Liver (tissue), 9 donors: ENCODE measurements around the gene PLXNA2. TPM values are rescaled to one million over a fixed set of nuclear protein-coding genes. Genes with fewer than 3 reads are reported as not detected.

Experiments used
- DNase-seq: peaks from one replicate; pipeline ENCODE4 v3.0.0-alpha.2; 2017; ENCODE audit warnings: low spot score
- H3K27ac ChIP-seq, 2 donors: one replicate each; pipeline ENCODE4 v1.7.0; 2013; ENCODE audit warnings: inconsistent platforms in 2 of 2, low read length in 2 of 2, control low read depth in 1 of 2, low read depth in 1 of 2, mild to moderate bottlenecking in 1 of 2
- H3K27me3 ChIP-seq, 4 donors: one replicate each; pipeline versions ENCODE4 v1.6.1 to v1.7.0; 2013; ENCODE audit warnings: low read length in 3 of 4, inconsistent platforms in 1 of 4, mild to moderate bottlenecking in 1 of 4, moderate library complexity in 1 of 4; ENCODE audit not compliant: control insufficient read depth in 4 of 4, insufficient read depth in 4 of 4
- H3K36me3 ChIP-seq, 4 donors: one replicate each; pipeline versions ENCODE4 v1.6.1 to v1.7.0; 2013; ENCODE audit warnings: low read length in 3 of 4, mild to moderate bottlenecking in 3 of 4, low read depth in 1 of 4, moderate library complexity in 1 of 4; ENCODE audit not compliant: control insufficient read depth in 4 of 4, insufficient read depth in 3 of 4
- H3K4me1 ChIP-seq, 4 donors: one replicate each; pipeline versions ENCODE4 v1.6.1 to v1.7.0; 2013; ENCODE audit warnings: low read length in 3 of 4, mild to moderate bottlenecking in 3 of 4, moderate library complexity in 1 of 4; ENCODE audit not compliant: control insufficient read depth in 4 of 4, insufficient read depth in 4 of 4
- H3K4me3 ChIP-seq, 3 donors: one replicate each; pipeline versions ENCODE4 v1.6.1 to v1.7.0; 2013; ENCODE audit warnings: low read length in 3 of 3, control low read depth in 1 of 3, low read depth in 1 of 3, mild to moderate bottlenecking in 1 of 3
- H3K9ac ChIP-seq, 2 donors: one replicate each; pipeline ENCODE4 v1.7.0; 2013; ENCODE audit warnings: low read length in 2 of 2, mild to moderate bottlenecking in 2 of 2, moderate library complexity in 2 of 2, control low read depth in 1 of 2, low read depth in 1 of 2
- H3K9me3 ChIP-seq, 4 donors: one replicate each; pipeline versions ENCODE4 v1.6.1 to v1.7.0; 2013; ENCODE audit warnings: low read length in 3 of 4; ENCODE audit not compliant: control insufficient read depth in 4 of 4
- ATF3 ChIP-seq: IDR thresholded peaks from 2 replicates; pipeline ENCODE4 v1.6.1; 2016; ENCODE audit warnings: antibody characterized with exemption
- CTCF ChIP-seq: fragments of 150-350 bp; IDR thresholded peaks from 2 replicates; pipeline ENCODE4 v1.5.1; 2017; ENCODE audit warnings: improper control_type of control experiment, low read depth, low read length; ENCODE audit not compliant: missing input control
- EGR1 ChIP-seq, 2 donors: IDR thresholded peaks; 2 replicates each; pipeline ENCODE4 v1.6.1; 2016 to 2018; ENCODE audit warnings: antibody characterized with exemption in 2 of 2, low read depth in 2 of 2
- FOXA1 ChIP-seq: IDR thresholded peaks from 2 replicates; pipeline ENCODE4 v1.6.1; 2016; ENCODE audit warnings: antibody characterized with exemption
- FOXA2 ChIP-seq: IDR thresholded peaks from 2 replicates; pipeline ENCODE4 v1.6.1; 2016; ENCODE audit warnings: antibody characterized with exemption
- GABPA ChIP-seq, 2 donors: IDR thresholded peaks in 1 of 2; conservative IDR thresholded peaks in 1 of 2; 2 replicates each; pipeline ENCODE4 v1.6.1; 2016; ENCODE audit warnings: antibody characterized with exemption in 2 of 2, mild to moderate bottlenecking in 1 of 2, moderate library complexity in 1 of 2
- HNF4A ChIP-seq, 2 donors: conservative IDR thresholded peaks; 2 replicates each; pipeline ENCODE4 v1.6.1; 2016; ENCODE audit warnings: antibody characterized with exemption in 2 of 2, mild to moderate bottlenecking in 2 of 2
- HNF4G ChIP-seq: IDR thresholded peaks from 2 replicates; pipeline ENCODE4 v1.6.1; 2016; ENCODE audit warnings: antibody characterized with exemption
- JUND ChIP-seq, 2 donors: IDR thresholded peaks; 2 replicates each; pipeline ENCODE4 v1.6.1; 2016; ENCODE audit warnings: antibody characterized with exemption in 2 of 2
- MAX ChIP-seq: IDR thresholded peaks from 2 replicates; pipeline ENCODE4 v1.6.1; 2016; ENCODE audit warnings: antibody characterized with exemption
- NR2F2 ChIP-seq: IDR thresholded peaks from 2 replicates; pipeline ENCODE4 v1.6.1; 2016; ENCODE audit warnings: antibody characterized with exemption
- RAD21 ChIP-seq, 2 donors: IDR thresholded peaks; 2 replicates each; pipeline ENCODE4 v1.6.1; 2016; ENCODE audit warnings: antibody characterized with exemption in 2 of 2, mild to moderate bottlenecking in 2 of 2
- REST ChIP-seq: IDR thresholded peaks from 2 replicates; pipeline ENCODE4 v1.6.1; 2016; ENCODE audit warnings: antibody characterized with exemption, mild to moderate bottlenecking
- RXRA ChIP-seq, 2 donors: IDR thresholded peaks; 2 replicates each; pipeline ENCODE4 v1.6.1; 2017 to 2018; ENCODE audit warnings: antibody characterized with exemption in 2 of 2, mild to moderate bottlenecking in 1 of 2
- SP1 ChIP-seq: IDR thresholded peaks from 2 replicates; pipeline ENCODE4 v1.6.1; 2018; ENCODE audit warnings: antibody characterized with exemption, mild to moderate bottlenecking
- TAF1 ChIP-seq: conservative IDR thresholded peaks from 2 replicates; pipeline ENCODE4 v1.6.1; 2016; ENCODE audit warnings: antibody characterized with exemption, mild to moderate bottlenecking
- YY1 ChIP-seq: IDR thresholded peaks from 2 replicates; pipeline ENCODE4 v1.6.1; 2016; ENCODE audit warnings: antibody characterized with exemption, mild to moderate bottlenecking
- WGBS: extraction: QIAGEN DNeasy Blood & Tissue Kit; methylation state at CpG from one replicate; pipeline ENCODE4 v1.1.7; 2013; 5-methylcytosine and 5-hydroxymethylcytosine counted together
- polyA plus RNA-seq, 2 donors: library from polyadenylated mRNA; stranded (reverse) in 1 of 2; unstranded in 1 of 2; fragments of 200-250 nt in 1 of 2; fragments of >200 nt in 1 of 2; fragmentation: Nextera tagmentation in 1 of 2; extraction: Ambion mirVana in 1 of 2; gene quantifications; one replicate each; pipeline versions ENCODE4 v1.2.1 to v1.2.3, GENCODE V29; 2013 to 2015
- total RNA-seq, 2 donors: library from RNA; depleted of rRNA; stranded (reverse); fragments of >200 nt; gene quantifications; one replicate each; pipeline ENCODE4 v1.2.3, GENCODE V29; 2014
- TF ChIP-seq, protein P1 (sequence below): IDR thresholded peaks from 2 replicates; pipeline ENCODE4 v1.6.1; 2016; ENCODE audit warnings: antibody characterized with exemption
- donor health status: healthy.
- donor health status: healthy.
- donor health status: healthy.
- donor health status: healthy.
- donor health status: healthy.

PLXNA2 gene
- total and polyA plus RNA-seq, 4 donors = 1.8 to 9.2 (median 2.8) TPM

DNA sequence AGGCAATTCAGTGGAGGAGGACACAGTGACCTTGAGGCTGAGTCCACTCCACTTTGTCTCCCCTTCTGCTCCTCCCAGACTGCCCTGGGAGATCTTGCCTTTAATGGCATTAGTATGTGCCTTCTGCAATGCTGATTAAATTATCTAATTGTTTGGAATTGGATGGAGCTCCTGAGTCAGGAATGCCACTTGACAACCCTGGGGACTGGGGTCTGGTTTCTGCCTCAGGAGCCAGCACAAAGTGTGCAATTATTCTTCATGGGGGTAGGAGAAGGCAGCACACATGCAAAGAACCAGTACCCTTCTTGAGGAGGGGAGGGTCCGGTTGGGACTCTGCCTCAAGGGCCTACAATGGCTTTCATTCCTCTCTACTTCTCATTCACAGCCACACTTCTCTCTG lies 11.9 kb upstream of the PLXNA2 start:
- H3K9me3 ChIP-seq = peaks cover 0 to 3% (median 0%) of the 10 kb centered on the region in 4 donors
- 90% methylated on average over 1 of the region's 1 CpG for WGBS
- H3K36me3 ChIP-seq = no peaks in the 10 kb centered on the region
- no peak overlapping the region for H3K4me3 ChIP-seq
- no peak overlapping the region for H3K9ac ChIP-seq
- no peak for TF ChIP-seq RAD21 (IDR thresholded peaks at IDR 0.05)
- no peak for TF ChIP-seq EGR1 (IDR thresholded peaks at IDR 0.05; ENCODE audit: low read depth in 2 of 2)
- TF ChIP-seq HNF4A (conservative IDR thresholded peaks at IDR 0.05) = no peak
- no peak for TF ChIP-seq YY1
- no peak for TF ChIP-seq ATF3
- TF ChIP-seq, protein P1, sequence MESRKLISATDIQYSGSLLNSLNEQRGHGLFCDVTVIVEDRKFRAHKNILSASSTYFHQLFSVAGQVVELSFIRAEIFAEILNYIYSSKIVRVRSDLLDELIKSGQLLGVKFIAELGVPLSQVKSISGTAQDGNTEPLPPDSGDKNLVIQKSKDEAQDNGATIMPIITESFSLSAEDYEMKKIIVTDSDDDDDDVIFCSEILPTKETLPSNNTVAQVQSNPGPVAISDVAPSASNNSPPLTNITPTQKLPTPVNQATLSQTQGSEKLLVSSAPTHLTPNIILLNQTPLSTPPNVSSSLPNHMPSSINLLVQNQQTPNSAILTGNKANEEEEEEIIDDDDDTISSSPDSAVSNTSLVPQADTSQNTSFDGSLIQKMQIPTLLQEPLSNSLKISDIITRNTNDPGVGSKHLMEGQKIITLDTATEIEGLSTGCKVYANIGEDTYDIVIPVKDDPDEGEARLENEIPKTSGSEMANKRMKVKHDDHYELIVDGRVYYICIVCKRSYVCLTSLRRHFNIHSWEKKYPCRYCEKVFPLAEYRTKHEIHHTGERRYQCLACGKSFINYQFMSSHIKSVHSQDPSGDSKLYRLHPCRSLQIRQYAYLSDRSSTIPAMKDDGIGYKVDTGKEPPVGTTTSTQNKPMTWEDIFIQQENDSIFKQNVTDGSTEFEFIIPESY = no peak
- no peak for TF ChIP-seq CTCF
- no peak for TF ChIP-seq FOXA2
- no peak for TF ChIP-seq REST
- TF ChIP-seq TAF1 = no peak
- no peak for TF ChIP-seq FOXA1
- TF ChIP-seq HNF4G = no peak
- no peak for TF ChIP-seq SP1
- TF ChIP-seq GABPA (IDR thresholded peaks at IDR 0.05 in 1 of 2, conservative IDR thresholded peaks at IDR 0.05 in 1 of 2) = no peak
- no peak for TF ChIP-seq JUND (IDR thresholded peaks at IDR 0.05)
- H3K27ac ChIP-seq = no peak overlapping the region
- peaks cover 2 to 22% (median 14%) of the 10 kb centered on the region in 4 donors for H3K4me1 ChIP-seq
- H3K27me3 ChIP-seq = no peaks in the 10 kb centered on the region
- DNase-seq = no peak

GRCh38 chr1:208254862-208255261 lies 10.7 kb upstream of the PLXNA2 start:
- no peak for DNase-seq
- Histone ChIP-seq H3K27me3 (no peaks in the 10 kb centered on the region), H3K36me3 (no peaks in the 10 kb centered on the region), H3K9ac (no peak overlapping the region), H3K4me3 (no peak overlapping the region), H3K9me3 (no peaks in the 10 kb centered on the region), H3K27ac (no peak overlapping the region), H3K4me1 (peaks cover 4 to 29% (median 16%) of the 10 kb centered on the region in 4 donors)
- 98% methylated on average over 1 of the region's 1 CpG for WGBS
- TF ChIP-seq, protein P1 = no peak
- no peak for TF ChIP-seq CTCF
- no peak for TF ChIP-seq HNF4A (conservative IDR thresholded peaks at IDR 0.05)
- no peak for TF ChIP-seq ATF3
- no peak for TF ChIP-seq NR2F2
- TF ChIP-seq FOXA2 = no peak
- no peak for TF ChIP-seq SP1
- TF ChIP-seq GABPA (IDR thresholded peaks at IDR 0.05 in 1 of 2, conservative IDR thresholded peaks at IDR 0.05 in 1 of 2) = no peak
- no peak for TF ChIP-seq JUND (IDR thresholded peaks at IDR 0.05)
- TF ChIP-seq HNF4G = no peak
- no peak for TF ChIP-seq EGR1 (IDR thresholded peaks at IDR 0.05; ENCODE audit: low read depth in 2 of 2)
- no peak for TF ChIP-seq RXRA (IDR thresholded peaks at IDR 0.05)
- no peak for TF ChIP-seq YY1
- TF ChIP-seq FOXA1 = no peak
- TF ChIP-seq TAF1 = no peak
- TF ChIP-seq MAX = no peak
